Panc1 (cell line): ENCODE measurements around the gene SP4. TPM values are rescaled to one million over a fixed set of nuclear protein-coding genes. Genes with fewer than 3 reads are reported as not detected.

Experiments used
- ATAC-seq: fragments of 200-7000 bp; cut with Tn5 transposase; 2 replicates; pipeline ENCODE4 v1.9.1; 2020; ENCODE audit warnings: mild to moderate bottlenecking, moderate library complexity
- BruUV-seq: library from RNA; stranded (reverse); fragments of 400-500 nt; replicated peaks from 2 replicates; lab custom pipeline; 2021; lab: Mats Ljungman, UMichigan
- CTCF ChIA-PET: fragments of 300-600 bp; sonication (Branson Sonifier 250); formaldehyde crosslinking; loops from one replicate; lab custom pipeline; 2022; ENCODE audit warnings: antibody characterized with exemption; lab: Charles Lee
- POLR2A ChIA-PET: fragments of 300-600 bp; sonication (Branson Sonifier 250); formaldehyde crosslinking; loops from one replicate; lab custom pipeline; 2022; ENCODE audit warnings: antibody characterized with exemption; lab: Charles Lee
- DNase-seq: peaks from one replicate; pipeline ENCODE4 v3.0.0-alpha.2; 2010; ENCODE audit warnings: low read depth, low spot score
- H3K27ac ChIP-seq: 2 replicates; pipeline ENCODE4 v1.5.1; 2011; ENCODE audit warnings: mild to moderate bottlenecking, low read length, inconsistent platforms
- H3K27me3 ChIP-seq: fragments of 200-500 bp; sonication (Bioruptor generic); 2 replicates; pipeline ENCODE4 v1.6.0; 2014; ENCODE audit warnings: low read length, inconsistent platforms; ENCODE audit not compliant: control insufficient read depth, insufficient read depth
- H3K36me3 ChIP-seq: fragments of 200-500 bp; sonication (Bioruptor generic); 2 replicates; pipeline ENCODE4 v1.5.1; 2014; ENCODE audit warnings: inconsistent platforms, mild to moderate bottlenecking, low read length, moderate library complexity; ENCODE audit not compliant: control insufficient read depth, insufficient read depth
- H3K4me1 ChIP-seq: 2 replicates; pipeline ENCODE4 v1.5.1; 2011; ENCODE audit warnings: inconsistent platforms, mild to moderate bottlenecking, low read length, moderate library complexity; ENCODE audit not compliant: control insufficient read depth, insufficient read depth
- H3K4me3 ChIP-seq, 2 experiments: 2 replicates each; pipeline ENCODE4 v1.5.1; 2011 to 2012; ENCODE audit warnings: low read depth in 2 of 2, low read length in 2 of 2, mild to moderate bottlenecking in 2 of 2, inconsistent platforms in 1 of 2, moderate library complexity in 1 of 2
- H3K9me3 ChIP-seq: fragments of 200-500 bp; sonication (Bioruptor generic); 2 replicates; pipeline ENCODE4 v1.5.1; 2014; ENCODE audit warnings: low read depth, mild to moderate bottlenecking, inconsistent platforms, low read length, moderate library complexity; ENCODE audit not compliant: control insufficient read depth, insufficient read depth
- CTCF ChIP-seq: fragments of 450-650 bp; IDR thresholded peaks from 2 replicates; pipeline ENCODE4 v1.5.1; 2017; ENCODE audit warnings: mild to moderate bottlenecking
- POLR2AphosphoS5 ChIP-seq: IDR thresholded peaks from 2 replicates; pipeline ENCODE4 v1.6.1; 2012; ENCODE audit warnings: mild to moderate bottlenecking, low read depth, low read length, moderate library complexity
- SIN3A ChIP-seq: IDR thresholded peaks from 2 replicates; pipeline ENCODE4 v1.6.1; 2012; ENCODE audit warnings: low read depth, mild to moderate bottlenecking, low read length, moderate library complexity, borderline replicate concordance; ENCODE audit not compliant: insufficient read depth
- TCF7L2 ChIP-seq: IDR thresholded peaks from 2 replicates; pipeline ENCODE4 v1.6.1; 2011; ENCODE audit warnings: mild to moderate bottlenecking, low read depth, low read length, inconsistent platforms
- in situ Hi-C: cut with HindIII; loops from 2 replicates; pipeline ENCODE4 v1.10.0; 2016; ENCODE audit warnings: low sequenced_read_pairs, low pct_unique_long_range_greater_than_20kb
- intact Hi-C: fragments of 100-400 bp; cut with micrococcal nuclease; formaldehyde crosslinking; loops from one replicate; pipeline ENCODE4 v1.10.0; 2022; ENCODE audit not compliant: unreplicated experiment
- total RNA-seq: library from RNA; stranded (reverse); gene quantifications from one replicate; pipeline ENCODE4 v1.2.1, GENCODE V29; 2021; ENCODE audit not compliant: unreplicated experiment
- TF ChIP-seq, protein P1 (sequence below), 2 experiments: IDR thresholded peaks; 2 replicates each; pipeline ENCODE4 v1.6.1; 2011 to 2012; ENCODE audit warnings: low read depth in 2 of 2, control low read depth in 1 of 2, low read length in 1 of 2, mild to moderate bottlenecking in 1 of 2, moderate library complexity in 1 of 2; ENCODE audit not compliant: insufficient read depth in 1 of 2

The SP4 gene
- total RNA-seq, 1 experiment from 2014 or later: 10.4 TPM

- in situ Hi-C loops (no loop called here), intact Hi-C loops (no loop called here)
- ChIA-PET POLR2A (no interaction called here), CTCF (no interaction called here)
- Histone ChIP-seq H3K27me3 (no peaks in the 10 kb centered on the region), H3K4me3 (no peak overlapping the region), H3K4me1 (no peaks in the 10 kb centered on the region), H3K9me3 (no peaks in the 10 kb centered on the region), H3K36me3 (no peaks in the 10 kb centered on the region), H3K27ac (no peak overlapping the region)
- no TSS peak for BruUV-seq
- TF ChIP-seq CTCF (no peak), POLR2AphosphoS5 (no peak), SIN3A (no peak), TCF7L2 (no peak)
- TF ChIP-seq, protein P1, sequence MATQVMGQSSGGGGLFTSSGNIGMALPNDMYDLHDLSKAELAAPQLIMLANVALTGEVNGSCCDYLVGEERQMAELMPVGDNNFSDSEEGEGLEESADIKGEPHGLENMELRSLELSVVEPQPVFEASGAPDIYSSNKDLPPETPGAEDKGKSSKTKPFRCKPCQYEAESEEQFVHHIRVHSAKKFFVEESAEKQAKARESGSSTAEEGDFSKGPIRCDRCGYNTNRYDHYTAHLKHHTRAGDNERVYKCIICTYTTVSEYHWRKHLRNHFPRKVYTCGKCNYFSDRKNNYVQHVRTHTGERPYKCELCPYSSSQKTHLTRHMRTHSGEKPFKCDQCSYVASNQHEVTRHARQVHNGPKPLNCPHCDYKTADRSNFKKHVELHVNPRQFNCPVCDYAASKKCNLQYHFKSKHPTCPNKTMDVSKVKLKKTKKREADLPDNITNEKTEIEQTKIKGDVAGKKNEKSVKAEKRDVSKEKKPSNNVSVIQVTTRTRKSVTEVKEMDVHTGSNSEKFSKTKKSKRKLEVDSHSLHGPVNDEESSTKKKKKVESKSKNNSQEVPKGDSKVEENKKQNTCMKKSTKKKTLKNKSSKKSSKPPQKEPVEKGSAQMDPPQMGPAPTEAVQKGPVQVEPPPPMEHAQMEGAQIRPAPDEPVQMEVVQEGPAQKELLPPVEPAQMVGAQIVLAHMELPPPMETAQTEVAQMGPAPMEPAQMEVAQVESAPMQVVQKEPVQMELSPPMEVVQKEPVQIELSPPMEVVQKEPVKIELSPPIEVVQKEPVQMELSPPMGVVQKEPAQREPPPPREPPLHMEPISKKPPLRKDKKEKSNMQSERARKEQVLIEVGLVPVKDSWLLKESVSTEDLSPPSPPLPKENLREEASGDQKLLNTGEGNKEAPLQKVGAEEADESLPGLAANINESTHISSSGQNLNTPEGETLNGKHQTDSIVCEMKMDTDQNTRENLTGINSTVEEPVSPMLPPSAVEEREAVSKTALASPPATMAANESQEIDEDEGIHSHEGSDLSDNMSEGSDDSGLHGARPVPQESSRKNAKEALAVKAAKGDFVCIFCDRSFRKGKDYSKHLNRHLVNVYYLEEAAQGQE (IDR thresholded peaks at IDR 0.05; ENCODE audit: insufficient read depth in 1 of 2, low read depth in 2 of 2, low read length in 1 of 2): no peak
- ATAC-seq: no peak
- no peak for DNase-seq
These were observed 15.5 kb upstream of the SP4 start for GRCh38 chr7:21412410-21412851.

- no peak for ATAC-seq
- intact Hi-C loops: no loop called here
These were observed 14.9 kb upstream of the SP4 start for GRCh38 chr7:21412957-21413356.

More at GRCh38 chr7:21412957-21413356, 14.9 kb upstream of the SP4 start:
- H3K4me3 ChIP-seq: no peak overlapping the region
- TF ChIP-seq SIN3A (no peak), POLR2AphosphoS5 (no peak), CTCF (no peak), TCF7L2 (no peak)
- TF ChIP-seq, protein P1 (IDR thresholded peaks at IDR 0.05; ENCODE audit: insufficient read depth in 1 of 2, low read depth in 2 of 2, low read length in 1 of 2): no peak
- H3K27me3 ChIP-seq: no peaks in the 10 kb centered on the region
- ChIA-PET POLR2A (no interaction called here), CTCF (no interaction called here)
- no peaks in the 10 kb centered on the region for H3K36me3 ChIP-seq
- no peak overlapping the region for H3K27ac ChIP-seq
- in situ Hi-C loops: no loop called here
- no peaks in the 10 kb centered on the region for H3K9me3 ChIP-seq
- DNase-seq: no peak
- BruUV-seq: no TSS peak
- H3K4me1 ChIP-seq: no peaks in the 10 kb centered on the region
